K562 (cell line): Measurements from ENCODE around the gene KNSTRN. TPM values are rescaled to one million over a fixed set of nuclear protein-coding genes. Genes with fewer than 3 reads are reported as not detected.

Experiments used
- ATAC-seq: fragments of 200-7000 bp; cut with Tn5 transposase; 3 replicates; pipeline ENCODE4 v1.9.1; 2020; ENCODE audit warnings: moderate library complexity
- BruUV-seq: library from RNA; stranded (reverse); fragments of 400-500 nt; replicated peaks from 2 replicates; lab custom pipeline; 2021; lab: Mats Ljungman, UMichigan
- CTCF ChIA-PET: fragments of 300-600 bp; formaldehyde crosslinking; extraction: SDS; loops from one replicate; lab custom pipeline; 2021; ENCODE audit warnings: low intra/inter-chr PET ratio; lab: Yijun Ruan, JAX
- POLR2A ChIA-PET: fragments of 300-600, 350-650 bp; sonication (Branson Sonifier 250); formaldehyde crosslinking; extraction: SDS; loops from one replicate; lab custom pipeline; 2021; ENCODE audit warnings: antibody characterized with exemption, inconsistent platforms; lab: Yijun Ruan, JAX
- DNase-seq, 4 experiments: peaks; one replicate each; pipeline versions ENCODE4 v3.0.0 to v3.0.0-alpha.2; 2011 to 2018; ENCODE audit warnings: low spot score in 3 of 4, mixed read lengths in 3 of 4; ENCODE audit errors: extremely low read depth in 1 of 4
- FAIRE-seq: peaks from 2 replicates; lab custom pipeline; 2011; peaks lifted over from hg19 to GRCh38; lab: Jason Lieb, UNC
- H2AFZ ChIP-seq: 2 replicates; pipeline ENCODE4 v1.6.0; 2011; ENCODE audit warnings: low read depth, low read length, control low read depth, inconsistent platforms
- H3K27ac ChIP-seq: fragments of 200-600 bp; 3 replicates; pipeline ENCODE4 v1.8.0; 2011; ENCODE audit warnings: low read depth, mild to moderate bottlenecking, control low read depth, inconsistent platforms, low read length, moderate library complexity, mixed read lengths; ENCODE audit errors: extremely low read depth
- H3K27me3 ChIP-seq, 2 experiments: fragments of 300-600 bp in 1 of 2; 2 replicates in 1 of 2; 3 replicates in 1 of 2; pipeline versions ENCODE4 v1.6.0 to v1.8.0; 2011; ENCODE audit warnings: inconsistent platforms in 2 of 2, low read length in 2 of 2, mild to moderate bottlenecking in 1 of 2, mixed read lengths in 1 of 2, moderate library complexity in 1 of 2; ENCODE audit not compliant: control insufficient read depth in 2 of 2, insufficient read depth in 2 of 2
- H3K36me3 ChIP-seq: fragments of 300-600 bp; 3 replicates; pipeline ENCODE4 v1.8.0; 2011; ENCODE audit warnings: mild to moderate bottlenecking, low read length, inconsistent platforms; ENCODE audit not compliant: control insufficient read depth, insufficient read depth
- H3K4me1 ChIP-seq, 2 experiments: fragments of 200-600 bp in 1 of 2; replicated peaks in 1 of 2; 2 replicates in 1 of 2; 3 replicates in 1 of 2; pipeline versions ENCODE4 v1.5.1 to v1.8.0; 2011; ENCODE audit warnings: inconsistent platforms in 2 of 2, low read length in 2 of 2, mild to moderate bottlenecking in 1 of 2, mixed read lengths in 1 of 2, moderate library complexity in 1 of 2; ENCODE audit not compliant: control insufficient read depth in 2 of 2, insufficient read depth in 2 of 2
- H3K4me2 ChIP-seq: 2 replicates; pipeline ENCODE4 v1.6.1; 2011; ENCODE audit warnings: low read length, control low read depth, inconsistent platforms, mixed read lengths; ENCODE audit not compliant: insufficient read depth
- H3K4me3 ChIP-seq: fragments of 200-600 bp; sonication (generic), shearing (Covaris generic); 2 replicates; pipeline ENCODE4 v1.5.1; 2016; ENCODE audit warnings: control low read depth, inconsistent platforms
- H3K79me2 ChIP-seq: fragments of 200-600 bp; 3 replicates; pipeline ENCODE4 v1.8.0; 2011; ENCODE audit warnings: low read length, inconsistent platforms; ENCODE audit not compliant: control insufficient read depth, insufficient read depth
- H3K9ac ChIP-seq, 2 experiments: 2 replicates each; pipeline versions ENCODE4 v1.6.0 to v1.6.1; 2011; ENCODE audit warnings: low read depth in 2 of 2, low read length in 2 of 2, control low read depth in 1 of 2, inconsistent platforms in 1 of 2, mild to moderate bottlenecking in 1 of 2, mixed read lengths in 1 of 2; ENCODE audit not compliant: insufficient read depth in 1 of 2
- H3K9me1 ChIP-seq: one replicate; pipeline ENCODE4 v1.6.0; 2011; ENCODE audit warnings: inconsistent platforms, mild to moderate bottlenecking, low read length, moderate library complexity; ENCODE audit not compliant: control insufficient read depth, insufficient read depth
- H3K9me3 ChIP-seq: replicated peaks from 2 replicates; pipeline ENCODE4 v1.5.1; 2011; ENCODE audit warnings: low read depth, low read length, inconsistent platforms; ENCODE audit not compliant: control insufficient read depth, insufficient read depth
- H4K20me1 ChIP-seq: replicated peaks from 2 replicates; pipeline ENCODE4 v1.6.1; 2011; ENCODE audit warnings: low read length, inconsistent platforms, mixed read lengths; ENCODE audit not compliant: control insufficient read depth, insufficient read depth
- SAFB2 ChIP-seq: fragments of 200-400 bp; formaldehyde crosslinking; IDR thresholded peaks from 2 replicates; pipeline ENCODE4 v1.6.1; 2018; ENCODE audit warnings: borderline replicate concordance, low read length, low read depth, moderate library complexity; ENCODE audit not compliant: severe bottlenecking
- WGBS: fragments of 100-300 bp; shearing (Covaris generic); methylation state at CpG from one replicate; pipeline ENCODE4 v1.1.6; 2016; ENCODE audit warnings: low coverage, mixed read lengths; ENCODE audit not compliant: insufficient coverage; ENCODE audit errors: missing lambda C conversion rate; 5-methylcytosine and 5-hydroxymethylcytosine counted together
- in situ Hi-C: fragments of 300-500 bp; cut with MboI; formaldehyde crosslinking; loops from 4 replicates; pipeline ENCODE4 v1.15.0; 2018; ENCODE audit warnings: inconsistent platforms, mixed read lengths
- intact Hi-C: fragments of 100-400 bp; cut with micrococcal nuclease; formaldehyde crosslinking; loops from 2 replicates; pipeline ENCODE4 v1.14.2; 2022
- polyA plus RNA-seq, 8 experiments: library from polyadenylated mRNA; depleted of rRNA in 4 of 8; stranded (reverse) in 5 of 8; unstranded in 3 of 8; fragments of >200 nt; fragmentation: Nextera tagmentation in 2 of 8; fragmentation: Illumina TruSeq in 1 of 8; extraction: Ambion mirVana in 2 of 8; extraction: Trizol in 1 of 8; gene quantifications; 2 replicates each; pipeline versions ENCODE4 v1.2.1 to v1.2.3, GENCODE V29; 2011 to 2014; ENCODE audit warnings: inconsistent platforms in 1 of 8, missing spikeins in 1 of 8
- total RNA-seq, 7 experiments: library from RNA; depleted of rRNA in 6 of 7; stranded (reverse); fragments of >200 nt in 6 of 7; fragmentation: Illumina TruSeq in 2 of 7; extraction: Trizol in 2 of 7; gene quantifications; 2 replicates each; pipeline versions ENCODE4 v1.2.1 to v1.2.3, GENCODE V29; 2011 to 2021; ENCODE audit warnings: low replicate concordance in 1 of 7
- TF ChIP-seq, protein P1 (sequence below): IDR thresholded peaks from 2 replicates; pipeline ENCODE4 v1.6.1; 2011; ENCODE audit not compliant: insufficient read length; ENCODE audit errors: extremely low read depth
- TF ChIP-seq, protein P2 (sequence below): fragments of 200-800 bp; sonication (Bioruptor generic); IDR thresholded peaks from 2 replicates; pipeline ENCODE4 v1.6.1; 2017; ENCODE audit warnings: missing genetic modification characterization, missing compliant biosample characterization

KNSTRN gene
- total and polyA plus RNA-seq, 9 of the 15 experiments (the other 6 are each of a cell fraction or from before 2014, with no cell fraction given) = 48.7 to 88.2 (median 66.3) TPM

DNA sequence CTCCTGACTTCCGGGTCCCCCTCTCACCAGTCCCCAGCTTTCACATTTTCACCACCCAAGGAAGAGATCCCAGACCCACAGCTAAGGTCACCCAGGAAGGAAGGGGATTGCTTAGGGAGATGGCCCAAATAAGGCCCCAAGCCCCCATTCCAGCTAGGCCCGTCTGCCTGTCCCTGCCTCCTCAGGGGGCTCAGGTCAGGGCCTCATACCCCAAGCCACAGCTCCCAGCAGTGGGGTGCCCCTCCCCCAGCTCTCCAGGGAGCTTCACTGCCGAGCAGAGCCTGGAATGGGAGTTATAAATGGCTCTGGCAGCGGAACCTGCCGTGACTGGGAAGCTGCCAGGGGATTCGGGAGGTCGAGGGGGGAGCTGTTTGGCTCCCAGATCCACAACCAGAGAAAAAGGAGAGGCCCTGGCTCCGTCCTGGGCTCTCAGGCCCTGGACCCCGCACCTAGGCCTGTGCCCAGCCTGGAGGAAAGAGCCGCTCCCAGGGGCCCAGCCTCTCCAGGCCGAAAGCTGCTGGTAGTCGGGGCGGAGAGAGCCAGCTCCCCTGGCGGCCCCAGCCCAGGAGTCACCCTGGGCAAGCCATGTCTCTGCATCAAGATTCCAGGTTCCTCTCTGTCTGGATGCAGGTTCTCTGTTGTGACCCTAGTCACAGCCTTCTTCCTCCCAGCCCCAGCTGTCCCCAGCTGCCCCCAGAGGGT, 42.3 kb upstream of the KNSTRN start:
- ChIA-PET POLR2A (interaction anchor here (0.6 to 4.8 kb wide), 7 partner anchors 10 to 130 kb away, joined by 3 to 30 read pairs (median 3); partner anchors contain the start of gene INAFM2), CTCF (interaction anchor here (0.6 to 1.3 kb wide), 3 partner anchors 61 to 659 kb away, joined by 3 to 4 read pairs (median 4); no protein-coding TSS in a partner anchor)
- Histone ChIP-seq H3K4me3 (no peak overlapping the region), H4K20me1 (peaks cover 6% of the 10 kb centered on the region; the same call in 1 of the 2 replicates), H3K4me2 (no peak overlapping the region; the same call in 1 of the 2 replicates), H3K9ac (peak overlapping the region in 1 of 2 experiments; percentile 90; a peak in 3 of 4 replicates), H2AFZ (peak overlapping the region; percentile 35), H3K36me3 (no peaks in the 10 kb centered on the region), H3K27me3 (no peaks in the 10 kb centered on the region), H3K9me1 (no peaks in the 10 kb centered on the region), H3K79me2 (no peaks in the 10 kb centered on the region), H3K4me1 (peaks cover 7 to 51% of the 10 kb centered on the region in 2 experiments), H3K27ac (no peak overlapping the region), H3K9me3 (no peaks in the 10 kb centered on the region)
- intact Hi-C loops = no loop called here
- 68% methylated on average over 7 of the region's 14 CpGs for WGBS
- no peak for DNase-seq
- ATAC-seq = peak; percentile 8
- no peak for FAIRE-seq
- no TSS peak for BruUV-seq
- in situ Hi-C loops = loop anchor here (10.0 kb wide), 1 partner anchor 545 kb away; no protein-coding TSS in a partner anchor
- TF ChIP-seq, protein P1, sequence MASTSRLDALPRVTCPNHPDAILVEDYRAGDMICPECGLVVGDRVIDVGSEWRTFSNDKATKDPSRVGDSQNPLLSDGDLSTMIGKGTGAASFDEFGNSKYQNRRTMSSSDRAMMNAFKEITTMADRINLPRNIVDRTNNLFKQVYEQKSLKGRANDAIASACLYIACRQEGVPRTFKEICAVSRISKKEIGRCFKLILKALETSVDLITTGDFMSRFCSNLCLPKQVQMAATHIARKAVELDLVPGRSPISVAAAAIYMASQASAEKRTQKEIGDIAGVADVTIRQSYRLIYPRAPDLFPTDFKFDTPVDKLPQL = no peak
- TF ChIP-seq SAFB2 = no peak
- TF ChIP-seq, protein P2, sequence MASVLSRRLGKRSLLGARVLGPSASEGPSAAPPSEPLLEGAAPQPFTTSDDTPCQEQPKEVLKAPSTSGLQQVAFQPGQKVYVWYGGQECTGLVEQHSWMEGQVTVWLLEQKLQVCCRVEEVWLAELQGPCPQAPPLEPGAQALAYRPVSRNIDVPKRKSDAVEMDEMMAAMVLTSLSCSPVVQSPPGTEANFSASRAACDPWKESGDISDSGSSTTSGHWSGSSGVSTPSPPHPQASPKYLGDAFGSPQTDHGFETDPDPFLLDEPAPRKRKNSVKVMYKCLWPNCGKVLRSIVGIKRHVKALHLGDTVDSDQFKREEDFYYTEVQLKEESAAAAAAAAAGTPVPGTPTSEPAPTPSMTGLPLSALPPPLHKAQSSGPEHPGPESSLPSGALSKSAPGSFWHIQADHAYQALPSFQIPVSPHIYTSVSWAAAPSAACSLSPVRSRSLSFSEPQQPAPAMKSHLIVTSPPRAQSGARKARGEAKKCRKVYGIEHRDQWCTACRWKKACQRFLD (CRISPR knock-in tag) = 0 out of 2 replicates have a peak, but pooled peaks have one; percentile 50
